ENCODE measurements around the gene DHRS13.
"Not testable (repeated sequence)": the region's sequence is repeated elsewhere in the genome, so short reads cannot be mapped to it uniquely, and the experiment has no call there.

The DHRS13 gene

GRCh38 chr17:28935744-28936460 lies 33.0 kb upstream of the DHRS13 start:
- DNase-seq: no peak

- DNase-seq: not testable (repeated sequence)
These were observed 31.6 kb upstream of the DHRS13 start for GRCh38 chr17:28934508-28934907.

- no peak for DNase-seq
These were observed 26.9 kb upstream of the DHRS13 start for GRCh38 chr17:28929787-28930186.

- DNase-seq: no peak
These were observed 25.2 kb upstream of the DHRS13 start for GRCh38 chr17:28928061-28928460.

GRCh38 chr17:28926786-28927185 lies 23.9 kb upstream of the DHRS13 start:
- DNase-seq: no peak

GRCh38 chr17:28926366-28926765 lies 23.5 kb upstream of the DHRS13 start:
- no peak for DNase-seq

GRCh38 chr17:28925912-28926365 lies 23.1 kb upstream of the DHRS13 start:
- peak; percentile 80 for DNase-seq

- DNase-seq: no peak
These were observed 17.3 kb upstream of the DHRS13 start for GRCh38 chr17:28920201-28920600.

GRCh38 chr17:28918295-28918694 lies 15.4 kb upstream of the DHRS13 start:
- DNase-seq: no peak

- no peak for DNase-seq
These were observed 14.6 kb upstream of the DHRS13 start for GRCh38 chr17:28917465-28917864.

GRCh38 chr17:28917029-28917428 lies 14.2 kb upstream of the DHRS13 start:
- DNase-seq: no peak

- no peak for DNase-seq
These were observed 13.5 kb upstream of the DHRS13 start for GRCh38 chr17:28916302-28916934.

GRCh38 chr17:28912938-28913333 lies 10.1 kb upstream of the DHRS13 start:
- no peak for DNase-seq

GRCh38 chr17:28912281-28912937 lies 9.5 kb upstream of the DHRS13 start:
- no peak for DNase-seq

GRCh38 chr17:28911411-28912045 lies 8.6 kb upstream of the DHRS13 start:
- DNase-seq: no peak

GRCh38 chr17:28910534-28910933 lies 7.7 kb upstream of the DHRS13 start:
- no peak for DNase-seq

GRCh38 chr17:28908640-28909167 lies 5.8 kb upstream of the DHRS13 start:
- DNase-seq: no peak

- DNase-seq: no peak
These were observed 5.0 kb upstream of the DHRS13 start for GRCh38 chr17:28907709-28908475.

- DNase-seq: no peak
These were observed 4.0 kb upstream of the DHRS13 start for GRCh38 chr17:28906706-28907438.

- no peak for DNase-seq
These were observed 3.4 kb upstream of the DHRS13 start for GRCh38 chr17:28906276-28906675.

- DNase-seq: no peak
These were observed 1.9 kb upstream of the DHRS13 start for GRCh38 chr17:28904800-28905199.

GRCh38 chr17:28903546-28903841 lies 615 bp upstream of the DHRS13 start:
- not testable (repeated sequence) for DNase-seq

Measured in DMS79 (cell line).